ENCODE data around the gene KCNAB2.

KCNAB2 gene

DNA sequence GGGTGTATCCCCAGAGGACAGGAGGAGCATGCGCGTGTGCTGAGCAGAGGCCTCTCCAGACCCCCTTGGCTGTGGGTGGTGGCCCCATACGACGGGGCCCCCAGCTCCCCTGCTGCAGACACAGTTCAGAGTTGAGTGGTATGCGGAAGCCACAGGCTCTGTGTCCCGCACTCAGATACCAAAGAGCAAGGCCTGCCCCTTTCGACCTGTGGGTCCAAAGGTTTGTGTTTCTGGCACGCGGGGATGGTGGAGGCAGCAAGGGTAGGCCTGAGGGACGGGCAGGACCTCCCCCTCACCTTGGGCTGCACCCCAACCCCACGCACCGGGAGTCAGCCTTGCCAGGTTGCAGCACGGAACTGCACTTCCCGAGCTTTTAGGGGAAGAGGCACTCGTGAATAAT is at the start of gene KCNAB2:
Gene KCNAB2 (plus strand): TSS at position 328 of the 400 bp plus-strand sequence. CDS start 5,649 bp downstream, outside the sequence.
- TF ChIP-seq, protein P1, sequence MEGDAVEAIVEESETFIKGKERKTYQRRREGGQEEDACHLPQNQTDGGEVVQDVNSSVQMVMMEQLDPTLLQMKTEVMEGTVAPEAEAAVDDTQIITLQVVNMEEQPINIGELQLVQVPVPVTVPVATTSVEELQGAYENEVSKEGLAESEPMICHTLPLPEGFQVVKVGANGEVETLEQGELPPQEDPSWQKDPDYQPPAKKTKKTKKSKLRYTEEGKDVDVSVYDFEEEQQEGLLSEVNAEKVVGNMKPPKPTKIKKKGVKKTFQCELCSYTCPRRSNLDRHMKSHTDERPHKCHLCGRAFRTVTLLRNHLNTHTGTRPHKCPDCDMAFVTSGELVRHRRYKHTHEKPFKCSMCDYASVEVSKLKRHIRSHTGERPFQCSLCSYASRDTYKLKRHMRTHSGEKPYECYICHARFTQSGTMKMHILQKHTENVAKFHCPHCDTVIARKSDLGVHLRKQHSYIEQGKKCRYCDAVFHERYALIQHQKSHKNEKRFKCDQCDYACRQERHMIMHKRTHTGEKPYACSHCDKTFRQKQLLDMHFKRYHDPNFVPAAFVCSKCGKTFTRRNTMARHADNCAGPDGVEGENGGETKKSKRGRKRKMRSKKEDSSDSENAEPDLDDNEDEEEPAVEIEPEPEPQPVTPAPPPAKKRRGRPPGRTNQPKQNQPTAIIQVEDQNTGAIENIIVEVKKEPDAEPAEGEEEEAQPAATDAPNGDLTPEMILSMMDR (IDR thresholded peaks at IDR 0.05; ENCODE audit: control insufficient read depth, extremely low read depth, insufficient read depth) = no peak
- no peak within 1 kb of the TSS for H3K4me3 ChIP-seq (ENCODE audit: low read depth, low read length)
- no peak for DNase-seq (ENCODE audit: low read depth)

DNA sequence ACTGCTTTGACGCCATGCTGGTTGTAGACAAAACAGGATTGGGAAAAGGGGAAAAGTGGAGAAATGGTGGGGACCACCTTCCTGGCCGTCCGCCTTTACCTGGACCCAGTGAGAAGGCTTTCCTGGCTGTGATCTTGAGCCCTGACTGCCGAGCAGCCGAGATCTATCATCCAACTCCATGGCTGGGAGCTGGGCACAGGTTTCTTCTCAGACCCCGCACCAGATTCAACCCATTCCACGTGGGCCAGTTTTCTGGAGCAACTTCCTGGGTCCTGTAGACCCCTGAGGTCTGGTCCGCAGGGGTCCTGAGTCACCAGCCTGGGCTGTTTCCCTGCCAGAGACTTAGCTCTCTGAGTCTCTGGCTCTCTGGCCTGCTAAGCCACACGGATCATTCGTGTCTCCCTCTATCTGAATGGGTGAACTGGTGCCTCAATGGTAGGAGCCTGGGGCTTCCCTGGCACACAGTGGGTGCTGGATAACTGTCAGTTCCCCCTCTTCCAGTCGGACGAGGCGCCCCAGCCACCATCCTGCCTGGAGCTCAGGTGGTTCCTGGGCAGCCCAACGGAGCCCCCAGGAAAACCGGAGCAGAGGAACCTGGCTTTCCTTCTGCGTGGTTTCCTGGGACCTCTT is 48.9 kb upstream of the KCNAB2 start:
- TF ChIP-seq, protein P1 (IDR thresholded peaks at IDR 0.05; ENCODE audit: control insufficient read depth, extremely low read depth, insufficient read depth) = no peak
- H3K4me3 ChIP-seq (ENCODE audit: low read depth, low read length) = no peak overlapping the region
- DNase-seq (ENCODE audit: low read depth) = no peak

DNA sequence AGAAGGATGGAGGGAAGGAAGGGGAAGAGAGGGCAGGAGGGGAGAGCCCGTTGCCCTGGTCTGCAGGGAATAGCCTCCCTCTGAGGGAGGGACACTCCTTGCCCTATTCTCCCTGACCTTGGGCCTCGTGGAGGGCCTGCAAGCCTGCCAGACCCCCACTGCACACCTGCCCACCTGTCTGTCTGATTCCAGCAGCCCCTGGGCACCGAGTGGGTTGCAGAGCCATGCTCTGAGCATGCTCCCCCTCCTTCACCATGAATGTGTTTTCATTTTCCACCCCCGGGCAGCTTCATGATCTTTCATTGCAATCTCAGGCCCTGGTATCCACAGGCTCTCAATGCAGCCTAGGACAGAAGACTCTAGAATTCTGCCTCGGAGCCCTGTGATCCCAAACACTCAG is 48.4 kb upstream of the KCNAB2 start:
- DNase-seq (ENCODE audit: low read depth) = no peak

DNA sequence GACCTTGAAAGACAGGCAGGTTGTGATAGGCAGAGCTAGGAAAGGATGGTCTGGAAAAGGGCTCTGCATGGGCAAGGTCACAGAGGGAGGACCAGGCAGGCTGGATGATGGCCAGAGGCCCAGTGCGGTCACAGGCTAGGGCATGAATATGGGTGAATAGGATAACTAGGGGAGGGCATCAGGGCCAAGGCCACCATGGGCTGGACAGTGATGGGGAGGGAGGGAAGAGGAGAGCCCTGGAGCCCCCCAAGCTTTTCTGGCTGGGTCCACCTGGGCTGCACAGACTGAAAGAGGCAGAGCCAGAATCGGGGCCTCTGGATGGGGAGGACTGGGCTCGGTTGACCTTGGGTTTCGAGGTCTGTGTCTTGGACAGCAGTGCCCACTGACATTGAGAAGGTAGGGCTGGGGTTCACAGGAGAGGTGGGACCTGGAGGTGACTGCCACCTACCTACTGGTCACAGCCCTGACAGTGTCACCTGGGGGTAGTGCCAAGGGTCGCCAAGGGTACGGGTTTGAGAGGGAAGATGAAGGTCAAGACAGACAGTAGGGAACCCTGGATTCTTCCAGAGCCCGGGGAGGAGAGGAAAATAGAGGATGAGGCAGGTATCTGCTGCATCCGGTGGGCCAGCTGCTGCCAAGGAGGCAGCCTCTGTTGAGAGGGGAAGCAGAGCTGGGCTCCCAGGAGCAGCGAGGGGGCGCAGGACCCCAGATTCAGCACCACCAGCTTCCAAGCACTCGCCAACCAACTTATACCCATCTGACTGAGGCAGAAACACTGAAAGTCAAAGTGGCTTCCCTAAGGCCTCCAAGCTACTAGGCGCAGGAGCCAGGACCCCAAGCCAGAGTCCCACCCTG is 47.4 kb upstream of the KCNAB2 start:
- H3K4me3 ChIP-seq (ENCODE audit: low read depth, low read length) = no peak overlapping the region
- no peak for DNase-seq (ENCODE audit: low read depth)
- TF ChIP-seq, protein P1 (IDR thresholded peaks at IDR 0.05; ENCODE audit: control insufficient read depth, extremely low read depth, insufficient read depth) = no peak

More for the DNA sequence above, 48.4 kb upstream of the KCNAB2 start:
- TF ChIP-seq, protein P1 (IDR thresholded peaks at IDR 0.05; ENCODE audit: control insufficient read depth, extremely low read depth, insufficient read depth) = no peak
- H3K4me3 ChIP-seq (ENCODE audit: low read depth, low read length) = no peak overlapping the region

DNA sequence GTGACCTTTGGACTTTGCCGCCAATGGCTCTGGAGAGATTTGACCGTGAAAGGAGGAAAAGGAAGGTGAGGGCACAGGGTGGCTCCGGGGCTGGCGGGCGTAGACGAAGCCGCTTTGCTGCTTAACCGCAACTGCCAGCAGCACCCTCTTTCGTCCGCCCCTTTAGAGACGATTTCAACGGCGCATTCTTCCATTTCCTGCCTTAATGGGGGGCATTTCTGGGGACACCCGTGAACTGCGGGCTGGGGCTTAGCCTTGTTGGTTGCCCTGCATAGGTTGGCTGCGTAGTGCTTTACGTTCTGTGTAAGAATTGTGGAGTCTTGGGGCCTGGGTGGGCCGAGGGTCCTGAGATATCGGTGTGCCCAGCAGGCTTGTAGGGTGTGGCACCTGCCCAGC is 46.8 kb upstream of the KCNAB2 start:
- TF ChIP-seq, protein P1 (IDR thresholded peaks at IDR 0.05; ENCODE audit: control insufficient read depth, extremely low read depth, insufficient read depth) = no peak
- no peak for DNase-seq (ENCODE audit: low read depth)
- H3K4me3 ChIP-seq (ENCODE audit: low read depth, low read length) = no peak overlapping the region

DNA sequence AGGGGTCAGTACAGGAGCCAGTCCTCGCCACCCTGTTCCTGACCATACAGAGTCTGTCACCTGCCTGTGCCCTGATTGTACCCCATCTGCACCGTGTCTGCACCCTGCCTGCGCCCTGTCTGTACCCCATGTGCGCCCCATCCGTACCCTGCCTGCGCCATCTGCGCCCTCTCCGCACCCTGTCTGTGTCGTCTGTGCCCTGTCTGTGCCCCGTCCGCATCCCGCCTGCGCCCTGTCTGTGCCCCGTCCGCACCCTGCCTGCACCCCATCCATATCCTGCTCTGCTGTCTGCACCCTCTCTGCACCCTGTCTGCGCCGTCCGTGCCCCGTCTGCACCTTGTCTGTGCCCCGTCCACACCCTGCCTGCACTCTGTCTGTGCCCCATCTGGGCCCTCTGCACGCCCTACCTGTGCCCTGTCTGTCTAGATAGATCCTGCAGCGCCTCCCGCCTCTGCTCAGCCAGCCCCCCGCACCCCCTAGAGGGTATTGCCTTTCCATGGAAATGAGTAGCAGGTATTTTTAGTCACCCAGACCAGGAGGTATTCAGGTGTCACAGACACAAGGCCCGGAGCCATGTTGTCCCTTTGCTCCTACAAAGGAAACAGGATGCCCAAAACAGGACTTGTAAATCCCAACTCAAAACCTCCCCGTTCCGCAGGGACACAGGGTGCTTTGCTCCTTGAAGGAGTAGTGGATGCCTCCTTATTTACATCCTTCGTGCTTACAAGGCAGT is 45.8 kb upstream of the KCNAB2 start:
- H3K4me3 ChIP-seq (ENCODE audit: low read depth, low read length) = no peak overlapping the region
- no peak for DNase-seq (ENCODE audit: low read depth)
- TF ChIP-seq, protein P1 (IDR thresholded peaks at IDR 0.05; ENCODE audit: control insufficient read depth, extremely low read depth, insufficient read depth) = no peak
